ENCODE data around the gene SYT1.

SYT1 gene

GRCh38 chr12:78871566-78871965, 7.0 kb downstream of the SYT1 start:
- no peak for ATAC-seq (replicated peaks; ENCODE audit: extremely low read depth, poor library complexity, severe bottlenecking)
- H3K27ac Mint-ChIP-seq (ENCODE audit: low read depth) = no peak overlapping the region
- H3K27me3 Mint-ChIP-seq = no peaks in the 10 kb centered on the region
- peaks cover 13% of the 10 kb centered on the region for H3K9me3 Mint-ChIP-seq
- peaks cover 3% of the 10 kb centered on the region for H3K36me3 Mint-ChIP-seq (ENCODE audit: insufficient read depth)
- H3K4me3 Mint-ChIP-seq = no peak overlapping the region
- H3K4me1 Mint-ChIP-seq = no peaks in the 10 kb centered on the region
- DNase-seq (ENCODE audit: low spot score in 2 of 2) = no peak

GRCh38 chr12:78878459-78878858, 13.9 kb downstream of the SYT1 start:
- Mint-ChIP-seq H3K27me3 (no peaks in the 10 kb centered on the region), H3K4me3 (no peak overlapping the region), H3K4me1 (no peaks in the 10 kb centered on the region), H3K36me3 (ENCODE audit: insufficient read depth) (peaks cover 3% of the 10 kb centered on the region), H3K27ac (ENCODE audit: low read depth) (no peak overlapping the region), H3K9me3 (peaks cover 37% of the 10 kb centered on the region)
- DNase-seq (ENCODE audit: low spot score in 2 of 2) = no peak
- ATAC-seq (replicated peaks; ENCODE audit: extremely low read depth, poor library complexity, severe bottlenecking) = no peak

GRCh38 chr12:78878866-78879265, 14.3 kb downstream of the SYT1 start:
- peaks cover 36% of the 10 kb centered on the region for H3K9me3 Mint-ChIP-seq
- no peaks in the 10 kb centered on the region for H3K4me1 Mint-ChIP-seq
- ATAC-seq (replicated peaks; ENCODE audit: extremely low read depth, poor library complexity, severe bottlenecking) (no peak), DNase-seq (ENCODE audit: low spot score in 2 of 2) (no peak)
- H3K27ac Mint-ChIP-seq (ENCODE audit: low read depth) = no peak overlapping the region
- peaks cover 1% of the 10 kb centered on the region for H3K36me3 Mint-ChIP-seq (ENCODE audit: insufficient read depth)
- no peak overlapping the region for H3K4me3 Mint-ChIP-seq
- no peaks in the 10 kb centered on the region for H3K27me3 Mint-ChIP-seq

DNA sequence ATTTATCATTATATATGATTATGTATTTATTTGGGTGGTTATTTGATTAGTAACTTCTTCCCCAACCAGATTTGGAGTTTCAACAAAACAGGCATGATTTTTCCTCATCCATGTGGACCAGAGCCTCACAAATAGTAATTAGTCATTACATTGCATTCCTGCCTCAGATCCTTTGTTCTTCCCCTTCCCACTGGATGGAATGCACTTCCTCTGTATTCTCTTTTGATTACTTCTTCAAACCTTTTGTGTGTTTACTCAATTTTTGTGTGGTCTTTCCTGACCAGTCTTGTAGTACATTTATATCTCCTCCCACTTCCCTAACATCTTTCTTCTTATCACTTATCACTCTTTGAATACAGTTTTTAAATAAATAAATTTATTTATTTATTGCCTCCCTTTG, 15.5 kb downstream of the SYT1 start:
- no peak for DNase-seq (ENCODE audit: low spot score in 2 of 2)
- H3K36me3 Mint-ChIP-seq (ENCODE audit: insufficient read depth) = no peaks in the 10 kb centered on the region
- H3K27me3 Mint-ChIP-seq = no peaks in the 10 kb centered on the region
- H3K27ac Mint-ChIP-seq (ENCODE audit: low read depth) = no peak overlapping the region
- ATAC-seq (replicated peaks; ENCODE audit: extremely low read depth, poor library complexity, severe bottlenecking) = no peak
- H3K4me3 Mint-ChIP-seq = no peak overlapping the region
- H3K4me1 Mint-ChIP-seq = no peaks in the 10 kb centered on the region
- peaks cover 25% of the 10 kb centered on the region for H3K9me3 Mint-ChIP-seq

GRCh38 chr12:78881685-78882084, 17.1 kb downstream of the SYT1 start:
- Mint-ChIP-seq H3K4me3 (no peak overlapping the region), H3K4me1 (no peaks in the 10 kb centered on the region), H3K9me3 (peaks cover 31% of the 10 kb centered on the region), H3K36me3 (ENCODE audit: insufficient read depth) (no peaks in the 10 kb centered on the region), H3K27me3 (no peaks in the 10 kb centered on the region), H3K27ac (ENCODE audit: low read depth) (no peak overlapping the region)
- ATAC-seq (replicated peaks; ENCODE audit: extremely low read depth, poor library complexity, severe bottlenecking) (no peak), DNase-seq (ENCODE audit: low spot score in 2 of 2) (no peak)

- H3K27me3 Mint-ChIP-seq = no peaks in the 10 kb centered on the region
- ATAC-seq (replicated peaks; ENCODE audit: extremely low read depth, poor library complexity, severe bottlenecking) (no peak), DNase-seq (ENCODE audit: low spot score in 2 of 2) (no peak)
Measured at GRCh38 chr12:78885466-78885865, 20.9 kb downstream of the SYT1 start.

GRCh38 chr12:78886719-78887407, 22.3 kb downstream of the SYT1 start:
- peaks cover 18% of the 10 kb centered on the region for H3K9me3 Mint-ChIP-seq
- DNase-seq (ENCODE audit: low spot score in 2 of 2) (no peak), ATAC-seq (replicated peaks; ENCODE audit: extremely low read depth, poor library complexity, severe bottlenecking) (no peak)
- no peaks in the 10 kb centered on the region for H3K36me3 Mint-ChIP-seq (ENCODE audit: insufficient read depth)
- H3K4me3 Mint-ChIP-seq = no peak overlapping the region
- no peaks in the 10 kb centered on the region for H3K4me1 Mint-ChIP-seq
- H3K27me3 Mint-ChIP-seq = no peaks in the 10 kb centered on the region
- H3K27ac Mint-ChIP-seq (ENCODE audit: low read depth) = no peak overlapping the region

More at GRCh38 chr12:78885466-78885865, 20.9 kb downstream of the SYT1 start:
- no peak overlapping the region for H3K4me3 Mint-ChIP-seq
- H3K36me3 Mint-ChIP-seq (ENCODE audit: insufficient read depth) = no peaks in the 10 kb centered on the region
- no peak overlapping the region for H3K27ac Mint-ChIP-seq (ENCODE audit: low read depth)
- H3K9me3 Mint-ChIP-seq = peaks cover 25% of the 10 kb centered on the region
- H3K4me1 Mint-ChIP-seq = no peaks in the 10 kb centered on the region

DNA sequence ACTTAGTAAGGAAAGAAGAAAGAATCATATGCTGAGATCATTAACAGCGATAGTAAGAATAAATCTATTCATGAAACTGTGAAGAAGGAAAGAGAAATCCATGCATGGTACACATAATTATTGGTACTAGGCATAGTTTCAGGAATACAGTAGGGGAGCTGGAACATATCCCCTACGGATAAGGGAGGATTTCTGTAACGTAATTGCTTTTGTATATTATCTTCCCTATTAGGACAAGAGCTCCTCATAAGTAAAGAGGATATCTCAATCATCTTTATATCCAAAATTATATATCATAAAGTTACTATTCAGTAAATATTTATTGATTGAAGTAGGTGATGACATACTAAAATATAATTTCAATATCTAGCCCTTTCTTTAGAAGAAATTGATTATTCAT, 22.9 kb downstream of the SYT1 start:
- ATAC-seq (replicated peaks; ENCODE audit: extremely low read depth, poor library complexity, severe bottlenecking) (no peak), DNase-seq (ENCODE audit: low spot score in 2 of 2) (no peak)
- Mint-ChIP-seq H3K4me3 (no peak overlapping the region), H3K4me1 (no peaks in the 10 kb centered on the region), H3K36me3 (ENCODE audit: insufficient read depth) (no peaks in the 10 kb centered on the region), H3K27me3 (no peaks in the 10 kb centered on the region), H3K27ac (ENCODE audit: low read depth) (no peak overlapping the region), H3K9me3 (peaks cover 18% of the 10 kb centered on the region)

DNA sequence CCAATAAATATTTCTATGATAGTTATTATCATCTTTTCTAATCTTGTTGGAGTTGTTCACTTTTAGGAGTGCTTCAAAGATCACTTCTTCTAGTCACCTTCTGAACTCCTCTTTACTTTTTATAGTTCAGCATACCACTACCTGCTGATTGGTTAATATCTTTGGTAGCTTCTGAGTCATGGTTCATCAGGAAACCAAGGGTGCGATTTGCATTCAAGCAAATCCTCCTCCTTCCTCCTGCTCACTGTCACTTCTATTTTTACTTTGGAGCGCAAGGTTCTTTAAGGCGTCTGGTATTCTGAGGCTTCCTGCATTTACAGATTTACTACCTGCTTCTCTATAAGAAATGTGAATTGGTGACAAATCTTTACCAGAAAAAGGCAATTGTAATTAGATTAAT, 24.0 kb downstream of the SYT1 start:
- DNase-seq (ENCODE audit: low spot score in 2 of 2) = no peak
- no peak overlapping the region for H3K4me3 Mint-ChIP-seq
- no peak for ATAC-seq (replicated peaks; ENCODE audit: extremely low read depth, poor library complexity, severe bottlenecking)
- peaks cover 18% of the 10 kb centered on the region for H3K9me3 Mint-ChIP-seq
- no peak overlapping the region for H3K27ac Mint-ChIP-seq (ENCODE audit: low read depth)
- H3K36me3 Mint-ChIP-seq (ENCODE audit: insufficient read depth) = no peaks in the 10 kb centered on the region
- H3K27me3 Mint-ChIP-seq = no peaks in the 10 kb centered on the region
- no peaks in the 10 kb centered on the region for H3K4me1 Mint-ChIP-seq

- Mint-ChIP-seq H3K4me3 (no peak overlapping the region), H3K4me1 (no peaks in the 10 kb centered on the region), H3K27ac (ENCODE audit: low read depth) (no peak overlapping the region), H3K36me3 (ENCODE audit: insufficient read depth) (no peaks in the 10 kb centered on the region), H3K9me3 (peaks cover 20% of the 10 kb centered on the region), H3K27me3 (no peaks in the 10 kb centered on the region)
- ATAC-seq (replicated peaks; ENCODE audit: extremely low read depth, poor library complexity, severe bottlenecking) = no peak
- no peak for DNase-seq (ENCODE audit: low spot score in 2 of 2)
Measured at GRCh38 chr12:78891646-78892353, 27.2 kb downstream of the SYT1 start.

GRCh38 chr12:78898416-78898815, 33.8 kb downstream of the SYT1 start:
- H3K27me3 Mint-ChIP-seq = no peaks in the 10 kb centered on the region
- H3K4me3 Mint-ChIP-seq = no peak overlapping the region
- H3K9me3 Mint-ChIP-seq = peaks cover 14% of the 10 kb centered on the region
- no peak overlapping the region for H3K27ac Mint-ChIP-seq (ENCODE audit: low read depth)
- ATAC-seq (replicated peaks; ENCODE audit: extremely low read depth, poor library complexity, severe bottlenecking) (no peak), DNase-seq (ENCODE audit: low spot score in 2 of 2) (no peak)
- H3K36me3 Mint-ChIP-seq (ENCODE audit: insufficient read depth) = no peaks in the 10 kb centered on the region
- no peaks in the 10 kb centered on the region for H3K4me1 Mint-ChIP-seq

DNA sequence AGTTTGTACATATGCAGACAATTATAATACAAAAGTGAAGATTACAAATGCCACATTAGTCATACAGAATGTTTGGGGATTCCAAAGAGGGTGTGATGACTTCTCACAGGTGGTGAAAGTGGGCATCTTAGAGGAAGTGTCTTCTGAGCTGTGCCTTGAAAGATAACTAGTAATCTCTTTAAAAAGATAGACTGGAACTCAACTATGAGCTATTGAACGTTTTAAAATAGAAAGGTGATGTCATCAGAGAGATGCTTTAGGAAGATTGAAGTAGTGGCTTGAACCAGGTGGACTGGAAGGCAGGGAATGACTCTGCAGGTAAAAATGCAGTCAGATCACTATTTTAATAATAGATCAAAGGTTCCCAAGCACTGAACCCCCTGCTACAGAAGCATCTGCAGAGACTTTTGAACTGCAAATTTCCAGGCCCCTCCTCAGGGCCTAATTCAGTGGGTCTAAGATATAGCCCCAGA, 50.3 kb downstream of the SYT1 start:
- no peak for ATAC-seq (replicated peaks; ENCODE audit: extremely low read depth, poor library complexity, severe bottlenecking)
- Mint-ChIP-seq H3K4me1 (no peaks in the 10 kb centered on the region), H3K4me3 (no peak overlapping the region)

DNA sequence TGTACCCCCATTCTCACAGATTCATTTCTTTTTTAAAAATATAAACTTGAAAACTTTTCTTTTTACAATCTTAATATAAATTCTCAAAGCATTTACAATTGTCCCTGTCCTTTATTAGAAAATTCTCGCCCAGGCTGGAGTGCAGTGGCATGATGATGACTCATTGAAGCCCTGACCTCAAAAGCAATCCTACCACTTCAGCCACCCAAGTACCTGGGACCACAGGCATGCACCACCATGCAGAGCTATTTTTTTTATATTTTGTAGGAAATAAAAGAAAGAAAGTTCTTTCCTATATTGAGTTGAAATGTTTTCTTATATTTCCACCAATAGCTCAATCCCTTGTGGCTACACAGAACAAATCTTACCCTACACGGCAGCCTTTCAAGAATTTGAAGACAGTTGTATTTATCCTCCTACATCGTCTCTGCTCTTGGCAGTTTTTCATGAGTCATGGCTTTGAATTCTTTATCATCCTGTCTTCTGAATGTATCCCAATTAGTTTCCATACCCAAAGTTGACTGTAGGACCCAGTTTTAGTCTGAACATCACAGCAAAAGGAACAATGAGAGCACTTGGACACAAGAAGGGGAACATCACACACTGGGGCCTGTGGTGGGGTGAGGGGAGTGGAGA, 52.4 kb downstream of the SYT1 start:
- DNase-seq (ENCODE audit: low spot score in 2 of 2) (no peak), ATAC-seq (replicated peaks; ENCODE audit: extremely low read depth, poor library complexity, severe bottlenecking) (no peak)
- Mint-ChIP-seq H3K36me3 (ENCODE audit: insufficient read depth) (no peaks in the 10 kb centered on the region), H3K27ac (ENCODE audit: low read depth) (no peak overlapping the region), H3K4me1 (no peaks in the 10 kb centered on the region), H3K4me3 (no peak overlapping the region), H3K27me3 (no peaks in the 10 kb centered on the region), H3K9me3 (peaks cover 19% of the 10 kb centered on the region)

More for the DNA sequence above, 50.3 kb downstream of the SYT1 start:
- H3K27me3 Mint-ChIP-seq = no peaks in the 10 kb centered on the region
- no peak overlapping the region for H3K27ac Mint-ChIP-seq (ENCODE audit: low read depth)
- DNase-seq (ENCODE audit: low spot score in 2 of 2) = no peak
- H3K36me3 Mint-ChIP-seq (ENCODE audit: insufficient read depth) = no peaks in the 10 kb centered on the region
- H3K9me3 Mint-ChIP-seq = peaks cover 17% of the 10 kb centered on the region

Measured in central memory CD8-positive, alpha-beta T cell (primary cell).